Naive thymus-derived CD8-positive, alpha-beta T cell (primary cell): ENCODE results near the gene CROCC2. TPM values are rescaled to one million over a fixed set of nuclear protein-coding genes. Genes with fewer than 3 reads are reported as not detected.
A peak's percentile ranks its signal among the peaks of the same experiment; 100 is the strongest.

ENCODE experiments used
- ATAC-seq, 2 donors: fragments of 150-1000 bp; cut with Tn5 transposase in 1 of 2; sonication (Bioruptor Pico), chemical (Tn5 transposase) in 1 of 2; 1 replicate in 1 of 2; 2 replicates in 1 of 2; pipeline ENCODE4 v1.10.0; 2021; ENCODE audit warnings: mild to moderate bottlenecking in 2 of 2, moderate library complexity in 2 of 2
- POLR2A ChIA-PET: fragments of 350-600 bp; sonication (Branson Sonifier 250); formaldehyde crosslinking; loops from one replicate; lab custom pipeline; 2021; ENCODE audit warnings: antibody characterized with exemption; lab: Charles Lee
- DNase-seq, 10 donors: peaks; one replicate each; pipeline versions ENCODE4 v3.0.0 to v3.0.0-alpha.2; 2020 to 2022
- H3K27ac Mint-ChIP-seq, 10 donors: one replicate each; pipeline ENCODE4 v1.8.0; 2020 to 2022; ENCODE audit warnings: mild to moderate bottlenecking in 10 of 10, mixed read lengths in 10 of 10, moderate library complexity in 4 of 10, inconsistent platforms in 1 of 10
- H3K27me3 Mint-ChIP-seq, 5 donors: one replicate each; pipeline ENCODE4 v1.8.0; 2021 to 2022; ENCODE audit warnings: mixed read lengths in 5 of 5
- H3K36me3 Mint-ChIP-seq, 3 donors: one replicate each; pipeline ENCODE4 v1.8.0; 2020 to 2022; ENCODE audit warnings: mixed read lengths in 3 of 3, mild to moderate bottlenecking in 2 of 3, inconsistent platforms in 1 of 3
- H3K4me1 Mint-ChIP-seq, 4 donors: one replicate each; pipeline ENCODE4 v1.8.0; 2021 to 2022; ENCODE audit warnings: mixed read lengths in 4 of 4
- H3K4me3 Mint-ChIP-seq, 10 donors: one replicate each; pipeline ENCODE4 v1.8.0; 2020 to 2022; ENCODE audit warnings: mild to moderate bottlenecking in 10 of 10, mixed read lengths in 10 of 10, moderate library complexity in 6 of 10, inconsistent platforms in 1 of 10
- H3K9me3 Mint-ChIP-seq, 9 donors: one replicate each; pipeline ENCODE4 v1.8.0; 2020 to 2022; ENCODE audit warnings: mixed read lengths in 9 of 9, mild to moderate bottlenecking in 3 of 9, inconsistent platforms in 1 of 9, moderate library complexity in 1 of 9
- polyA plus RNA-seq, 3 donors: library from polyadenylated mRNA; unstranded; fragments of 300-500 nt; fragmentation: Illumina TruSeq; gene quantifications; one replicate each; pipeline ENCODE4 v1.2.3, GENCODE V29; 2021
- total RNA-seq, 8 experiments: library from RNA in 2 of 8; stranded (reverse) in 2 of 8; gene quantifications; one replicate each; pipeline ENCODE4 v1.2.3 and lab custom pipeline; 2021 to 2026

The CROCC2 gene
- total and polyA plus RNA-seq, 5 experiments from 2014 or later: not detected

GRCh38 chr2:240927390-240927781, 21.2 kb downstream of the CROCC2 start:
- peaks cover 0 to 11% (median 2%) of the 10 kb centered on the region in 5 donors for H3K27me3 Mint-ChIP-seq
- H3K36me3 Mint-ChIP-seq: no peaks in the 10 kb centered on the region
- no peaks in the 10 kb centered on the region for H3K4me1 Mint-ChIP-seq
- no peak for DNase-seq
- peaks cover 0 to 2% (median 0%) of the 10 kb centered on the region in 9 donors for H3K9me3 Mint-ChIP-seq
- no peak overlapping the region for H3K27ac Mint-ChIP-seq
- ATAC-seq: no peak
- POLR2A ChIA-PET: no interaction called here
- no peak overlapping the region for H3K4me3 Mint-ChIP-seq

- Mint-ChIP-seq H3K9me3 (peaks cover 0 to 4% (median 0%) of the 10 kb centered on the region in 9 donors), H3K4me3 (no peak overlapping the region), H3K4me1 (no peaks in the 10 kb centered on the region), H3K36me3 (no peaks in the 10 kb centered on the region), H3K27me3 (peaks cover 0 to 11% (median 2%) of the 10 kb centered on the region in 5 donors), H3K27ac (no peak overlapping the region)
- ATAC-seq (no peak), DNase-seq (peak in 2 of 10 donors; percentile 6 to 47)
- POLR2A ChIA-PET: no interaction called here
Measured at GRCh38 chr2:240928476-240929363, 22.6 kb downstream of the CROCC2 start.

GRCh38 chr2:240929364-240930095, 23.4 kb downstream of the CROCC2 start:
- DNase-seq (peak in 2 of 10 donors; percentile 10 to 58), ATAC-seq (no peak)

GRCh38 chr2:240930096-240930630, 24.0 kb downstream of the CROCC2 start:
- H3K9me3 Mint-ChIP-seq: peaks cover 0 to 4% (median 0%) of the 10 kb centered on the region in 9 donors
- POLR2A ChIA-PET: interaction anchor here (0.6 kb wide), 1 partner anchor 13 kb away, joined by 3 read pairs; no protein-coding TSS in a partner anchor

More at GRCh38 chr2:240929364-240930095, 23.4 kb downstream of the CROCC2 start:
- Mint-ChIP-seq H3K4me3 (no peak overlapping the region), H3K27me3 (peaks cover 0 to 11% (median 2%) of the 10 kb centered on the region in 5 donors), H3K4me1 (no peaks in the 10 kb centered on the region), H3K27ac (no peak overlapping the region), H3K9me3 (peaks cover 0 to 4% (median 0%) of the 10 kb centered on the region in 9 donors), H3K36me3 (no peaks in the 10 kb centered on the region)
- POLR2A ChIA-PET: interaction anchor here (0.6 kb wide), 1 partner anchor 14 kb away, joined by 3 read pairs; no protein-coding TSS in a partner anchor

GRCh38 chr2:240930631-240931318, 24.6 kb downstream of the CROCC2 start:
- no peaks in the 10 kb centered on the region for H3K4me1 Mint-ChIP-seq
- POLR2A ChIA-PET: no interaction called here
- no peak overlapping the region for H3K27ac Mint-ChIP-seq
- H3K4me3 Mint-ChIP-seq: no peak overlapping the region
- peaks cover 0 to under 1% (median 0%) of the 10 kb centered on the region in 3 donors for H3K36me3 Mint-ChIP-seq
- peaks cover 0 to 4% (median 0%) of the 10 kb centered on the region in 9 donors for H3K9me3 Mint-ChIP-seq
- no peak for ATAC-seq
- DNase-seq: peak in 2 of 10 donors; percentile 15 to 57
- peaks cover 0 to 11% (median 2%) of the 10 kb centered on the region in 5 donors for H3K27me3 Mint-ChIP-seq

More at GRCh38 chr2:240930096-240930630, 24.0 kb downstream of the CROCC2 start:
- ATAC-seq (no peak), DNase-seq (peak in 2 of 10 donors; percentile 15 to 56)
- Mint-ChIP-seq H3K4me3 (no peak overlapping the region), H3K27ac (no peak overlapping the region), H3K27me3 (peaks cover 0 to 11% (median 2%) of the 10 kb centered on the region in 5 donors), H3K36me3 (no peaks in the 10 kb centered on the region), H3K4me1 (no peaks in the 10 kb centered on the region)

- Mint-ChIP-seq H3K9me3 (peaks cover 0 to 9% (median 6%) of the 10 kb centered on the region in 9 donors), H3K4me3 (no peak overlapping the region), H3K36me3 (peaks cover 0 to 7% (median 5%) of the 10 kb centered on the region in 3 donors), H3K4me1 (no peaks in the 10 kb centered on the region), H3K27ac (no peak overlapping the region), H3K27me3 (peaks cover 0 to 11% (median 2%) of the 10 kb centered on the region in 5 donors)
- peak in 2 of 10 donors; percentile 13 to 61 for DNase-seq
- POLR2A ChIA-PET: no interaction called here
- ATAC-seq: no peak
Measured at GRCh38 chr2:240931319-240931949, 25.3 kb downstream of the CROCC2 start.

GRCh38 chr2:240932001-240932723, 26.0 kb downstream of the CROCC2 start:
- Mint-ChIP-seq H3K4me1 (no peaks in the 10 kb centered on the region), H3K36me3 (peaks cover 0 to 15% (median 5%) of the 10 kb centered on the region in 3 donors), H3K4me3 (no peak overlapping the region), H3K9me3 (peaks cover 0 to 15% (median 10%) of the 10 kb centered on the region in 9 donors), H3K27me3 (peaks cover 0 to 11% (median 2%) of the 10 kb centered on the region in 5 donors), H3K27ac (no peak overlapping the region)
- POLR2A ChIA-PET: no interaction called here
- no peak for ATAC-seq
- peak in 2 of 10 donors; percentile 15 to 54 for DNase-seq

GRCh38 chr2:240932724-240933047, 26.6 kb downstream of the CROCC2 start:
- POLR2A ChIA-PET: no interaction called here
- ATAC-seq (no peak), DNase-seq (peak in 1 of 10 donors; percentile 40)
- Mint-ChIP-seq H3K4me3 (no peak overlapping the region), H3K27ac (no peak overlapping the region), H3K4me1 (no peaks in the 10 kb centered on the region), H3K9me3 (peaks cover 0 to 21% (median 10%) of the 10 kb centered on the region in 9 donors), H3K27me3 (peaks cover 0 to 11% (median 2%) of the 10 kb centered on the region in 5 donors), H3K36me3 (peaks cover 0 to 20% (median 5%) of the 10 kb centered on the region in 3 donors)

GRCh38 chr2:240933048-240933965, 27.2 kb downstream of the CROCC2 start:
- Mint-ChIP-seq H3K36me3 (peaks cover 0 to 26% (median 5%) of the 10 kb centered on the region in 3 donors), H3K4me3 (no peak overlapping the region), H3K9me3 (peaks cover 0 to 27% (median 11%) of the 10 kb centered on the region in 9 donors), H3K27me3 (peaks cover 0 to 9% (median 2%) of the 10 kb centered on the region in 5 donors), H3K27ac (no peak overlapping the region), H3K4me1 (no peaks in the 10 kb centered on the region)
- POLR2A ChIA-PET: no interaction called here
- peak in 2 of 10 donors; percentile 15 to 53 for DNase-seq
- no peak for ATAC-seq

- Mint-ChIP-seq H3K4me3 (no peak overlapping the region), H3K4me1 (no peaks in the 10 kb centered on the region), H3K9me3 (peaks cover 0 to 35% (median 15%) of the 10 kb centered on the region in 9 donors), H3K27ac (no peak overlapping the region), H3K27me3 (peaks cover 0 to 1% (median under 1%) of the 10 kb centered on the region in 5 donors), H3K36me3 (peaks cover 0 to 33% (median 5%) of the 10 kb centered on the region in 3 donors)
- ATAC-seq (no peak), DNase-seq (peak in 1 of 10 donors; percentile 49)
- POLR2A ChIA-PET: no interaction called here
Measured at GRCh38 chr2:240933966-240934700, 28.0 kb downstream of the CROCC2 start.
